ENCODE data around the gene RBKS.
"Not testable (repeated sequence)": the region's sequence is repeated elsewhere in the genome, so short reads cannot be mapped to it uniquely, and the experiment has no call there.

RBKS gene

GRCh38 chr2:27904405-27904665 is 14.1 kb upstream of the RBKS start:
- DNase-seq, result no peak

- DNase-seq, result no peak
These were observed 13.6 kb upstream of the RBKS start for GRCh38 chr2:27903649-27904404.

DNA sequence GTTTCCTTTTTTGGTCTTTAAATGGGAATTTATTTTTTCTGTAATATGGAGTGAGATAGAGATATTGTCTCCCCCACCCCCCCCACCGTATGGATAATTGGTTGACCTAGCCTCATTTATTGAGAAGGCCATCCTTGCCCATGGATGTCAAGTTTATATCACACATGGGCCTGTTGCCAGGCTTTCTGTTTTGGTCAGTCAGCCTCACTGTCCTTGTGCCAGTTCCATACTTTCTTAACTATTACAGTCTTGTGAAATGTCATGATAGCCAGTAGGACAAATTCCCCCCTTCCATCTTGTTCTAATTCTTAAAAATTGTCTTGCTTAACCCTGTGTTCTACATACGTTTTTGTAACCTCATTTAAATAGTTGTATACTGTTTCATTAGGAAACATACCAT is 12.8 kb upstream of the RBKS start:
- no peak for DNase-seq

DNA sequence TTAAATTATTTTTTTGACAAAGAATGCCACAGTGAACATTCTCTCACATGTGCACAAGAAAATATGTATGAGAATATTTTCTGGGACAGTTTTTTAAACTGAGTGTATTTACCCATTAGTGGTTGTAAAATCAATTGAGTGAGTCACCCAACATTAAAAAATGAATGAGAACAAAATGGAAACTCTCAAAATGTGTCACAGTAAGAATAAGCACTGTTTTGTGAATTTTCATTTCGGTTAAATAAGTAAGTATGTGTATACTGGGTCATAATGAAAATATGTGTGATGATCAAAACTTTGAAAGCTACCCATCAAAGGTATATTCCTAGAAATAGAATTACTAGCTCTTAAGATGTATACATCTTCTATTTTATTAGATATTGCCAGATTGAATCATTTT is 11.9 kb upstream of the RBKS start:
- no peak for DNase-seq

- DNase-seq, result no peak
These were observed 11.0 kb upstream of the RBKS start for GRCh38 chr2:27901234-27901633.

DNA sequence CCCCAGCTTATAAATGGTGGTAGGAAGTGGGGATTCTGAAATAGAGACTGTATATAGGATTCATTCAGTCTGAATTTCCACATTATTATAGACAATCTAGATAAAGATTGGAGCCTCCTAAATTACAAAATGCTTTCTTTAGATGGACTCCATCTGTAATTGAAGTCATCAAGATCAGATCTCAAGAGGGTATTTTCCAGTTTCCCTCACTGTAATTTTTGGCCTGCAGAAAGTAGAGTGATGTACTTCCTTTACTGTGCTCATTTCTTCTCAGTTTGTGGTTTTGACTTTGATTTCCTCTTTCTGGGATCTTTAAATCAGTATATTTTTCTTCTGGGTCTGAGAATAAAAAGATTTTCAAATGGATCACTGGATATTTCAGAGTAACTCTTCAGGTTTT is 7.5 kb upstream of the RBKS start:
- DNase-seq, result no peak

- DNase-seq, result no peak
These were observed 2.8 kb upstream of the RBKS start for GRCh38 chr2:27893006-27893405.

DNA sequence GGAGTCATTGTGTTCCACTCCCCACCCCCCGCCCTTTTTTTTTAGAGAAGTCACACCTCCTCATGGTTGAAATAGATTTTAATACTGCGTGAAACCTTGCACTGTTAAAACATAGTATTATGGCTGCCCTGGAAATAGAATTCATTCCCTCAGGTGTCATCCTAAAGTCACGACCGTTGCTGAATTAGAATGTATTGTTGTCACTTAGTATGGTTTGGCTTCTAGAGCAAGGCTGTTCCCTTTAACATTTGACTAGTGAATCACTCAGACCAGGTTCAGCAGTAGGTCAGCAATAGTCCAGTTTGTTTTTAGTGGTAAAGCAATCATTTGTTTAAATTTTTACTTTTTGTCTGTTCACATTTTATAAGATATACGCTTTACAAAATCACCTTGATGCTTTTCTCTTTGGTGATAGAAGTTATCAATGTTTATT is 1.5 kb upstream of the RBKS start:
- no peak for DNase-seq

DNA sequence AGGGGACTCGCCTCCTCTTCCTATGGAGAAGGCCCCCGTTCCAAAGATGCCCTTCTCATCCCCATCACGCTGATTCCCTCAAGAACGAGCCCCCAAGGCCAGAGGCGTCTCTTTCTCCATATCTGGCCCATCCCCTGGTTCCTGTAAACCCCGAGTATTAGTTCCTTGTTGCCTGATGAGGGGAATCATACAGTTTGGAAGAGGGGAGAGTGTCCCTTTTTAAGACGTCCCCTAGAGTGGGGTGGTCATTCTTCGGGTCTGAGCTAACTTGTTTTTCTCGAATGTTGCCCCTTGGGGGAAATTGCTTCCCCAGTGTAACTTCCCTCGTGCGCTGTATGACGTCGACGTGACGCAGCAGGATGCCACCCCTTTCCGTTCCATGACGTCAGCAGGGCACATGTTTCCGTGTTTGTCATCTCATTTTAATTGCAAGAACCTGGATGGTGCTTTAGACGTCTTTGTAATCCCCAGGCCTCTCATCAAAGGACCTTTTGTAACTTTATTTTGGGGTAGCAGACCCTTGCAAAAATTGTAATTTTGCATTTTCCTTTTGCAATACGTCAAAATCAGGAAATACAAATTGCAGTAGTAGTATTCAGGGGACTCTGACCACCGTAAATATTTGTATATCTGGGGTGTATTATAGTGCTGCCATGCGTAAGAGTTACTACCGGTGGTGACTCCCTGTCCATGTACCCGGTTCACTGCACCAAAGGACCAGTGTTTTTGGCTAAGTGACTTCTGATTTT is 911 bp upstream of the RBKS start:
- peak in 1 of 2 experiments; percentile 3 for DNase-seq

DNA sequence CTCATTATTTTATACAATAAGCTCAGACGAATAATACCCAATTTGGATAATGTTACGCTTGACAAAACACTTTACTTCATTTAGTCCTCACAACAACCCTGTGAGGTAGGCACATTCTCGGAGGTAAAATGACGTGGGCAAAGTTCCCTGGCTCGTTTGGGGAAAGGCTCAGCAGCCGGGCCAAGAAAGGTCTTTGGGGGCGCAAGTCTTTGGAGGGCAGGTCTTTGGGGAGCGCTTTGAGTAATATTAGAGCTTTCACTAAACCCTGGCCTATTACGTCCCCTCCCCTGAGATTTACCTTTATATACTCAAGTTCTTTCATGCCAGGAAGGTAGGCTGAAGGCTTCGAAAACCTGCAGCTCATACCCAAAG is 427 bp downstream of the RBKS start:
- no peak for DNase-seq

- DNase-seq, result no peak
These were observed 1.4 kb downstream of the RBKS start for GRCh38 chr2:27888790-27889189.

GRCh38 chr2:27887830-27888229 is 2.4 kb downstream of the RBKS start:
- no peak for DNase-seq

- DNase-seq, result no peak
These were observed 3.1 kb downstream of the RBKS start for GRCh38 chr2:27887111-27887510.

GRCh38 chr2:27886322-27886721 is 3.9 kb downstream of the RBKS start:
- DNase-seq, result no peak

DNA sequence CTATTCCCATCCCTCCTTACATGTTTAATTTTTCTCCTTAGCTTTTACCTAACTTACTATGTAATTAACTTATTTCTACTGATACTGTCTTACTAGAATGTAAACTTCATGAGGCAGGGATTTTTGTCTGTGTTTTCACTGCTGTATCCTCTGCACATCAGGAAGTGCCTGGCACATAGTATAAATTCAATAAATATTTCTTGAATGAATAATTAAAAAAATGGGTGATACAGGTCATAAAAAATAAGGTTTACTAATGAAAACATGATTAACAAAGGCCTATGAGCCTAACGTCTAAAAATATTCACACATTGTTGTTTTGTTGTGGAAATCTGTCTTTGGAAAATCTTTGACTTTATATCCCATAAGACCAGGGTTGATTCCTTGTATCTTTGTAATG is 4.5 kb downstream of the RBKS start:
- no peak for DNase-seq

- DNase-seq, result no peak
These were observed 5.0 kb downstream of the RBKS start for GRCh38 chr2:27885234-27885633.

GRCh38 chr2:27884601-27885000 is 5.6 kb downstream of the RBKS start:
- no peak for DNase-seq

- DNase-seq, result not testable (repeated sequence)
These were observed 7.6 kb downstream of the RBKS start for GRCh38 chr2:27882584-27882922.

DNA sequence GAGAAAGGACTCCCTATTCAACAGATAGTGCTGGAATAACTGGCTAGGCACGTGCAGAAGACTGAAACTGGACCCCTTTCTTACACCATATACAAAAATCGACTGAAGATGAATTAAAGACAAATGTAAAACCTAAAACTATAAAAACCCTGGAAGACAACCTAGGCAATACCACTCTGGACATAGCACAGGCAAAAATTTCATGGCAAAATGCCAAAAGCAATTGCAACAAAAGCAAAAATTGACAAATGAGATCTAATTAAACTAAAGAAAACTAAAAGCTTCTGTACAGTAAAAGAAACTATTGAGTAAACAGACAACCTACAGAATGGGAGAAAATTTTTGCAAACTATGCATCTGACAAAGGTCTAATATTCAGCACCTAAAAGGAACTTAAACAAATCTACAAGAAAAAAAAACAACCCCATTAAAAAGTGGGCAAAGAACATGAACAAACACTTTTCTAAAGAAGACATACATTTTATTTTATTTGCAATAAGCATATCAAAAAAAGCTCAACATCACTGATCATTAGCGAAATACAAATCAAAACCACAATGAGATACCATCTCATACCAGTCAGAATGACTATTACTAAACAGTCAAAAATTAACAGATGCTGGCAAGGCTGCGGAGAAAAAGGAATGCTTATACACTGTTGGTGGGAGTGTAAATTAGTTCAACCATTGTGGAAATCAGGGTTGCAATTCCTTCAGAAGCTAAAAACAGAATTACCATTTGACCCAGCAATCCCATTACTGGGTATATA is 8.2 kb downstream of the RBKS start:
- DNase-seq, result not testable (repeated sequence)

- DNase-seq, result no peak
These were observed 11.4 kb downstream of the RBKS start for GRCh38 chr2:27878825-27879224.

DNA sequence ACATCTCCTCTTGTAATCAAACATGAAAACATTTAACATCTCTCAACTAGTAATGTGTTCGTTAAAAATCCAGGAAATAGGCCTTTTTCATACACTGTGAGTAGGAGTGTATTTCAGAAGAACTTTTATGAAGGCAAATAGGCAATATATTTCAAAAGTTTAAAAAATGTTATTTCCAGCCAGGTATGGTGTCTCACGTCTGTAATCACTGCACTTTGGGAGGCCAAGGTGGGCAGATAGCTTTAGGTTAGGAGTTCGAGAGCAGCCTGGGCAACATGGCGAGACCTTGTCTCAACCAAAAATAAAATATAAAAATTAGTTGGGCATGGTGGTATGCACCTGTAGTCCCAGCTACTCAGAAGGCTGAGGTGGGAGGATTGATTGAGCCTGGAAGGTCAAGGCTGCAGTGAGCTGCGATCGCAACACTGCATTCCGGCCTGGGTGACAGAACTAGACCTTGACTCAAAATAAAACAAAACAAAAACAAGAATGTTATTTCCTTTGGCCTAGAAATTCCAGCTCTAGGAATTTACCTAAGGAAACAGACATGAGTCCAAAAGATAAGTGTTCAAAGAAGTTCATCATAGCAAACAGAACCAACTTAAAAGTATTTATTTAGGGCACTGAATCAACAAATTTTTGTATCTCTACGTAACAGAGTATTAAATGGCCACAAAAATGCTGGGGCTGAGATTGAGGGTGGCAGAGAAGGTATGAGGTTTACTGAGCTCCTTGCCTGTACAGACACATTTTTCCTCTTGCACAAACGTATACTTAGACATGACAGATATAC is 14.9 kb downstream of the RBKS start:
- no peak for DNase-seq

DNA sequence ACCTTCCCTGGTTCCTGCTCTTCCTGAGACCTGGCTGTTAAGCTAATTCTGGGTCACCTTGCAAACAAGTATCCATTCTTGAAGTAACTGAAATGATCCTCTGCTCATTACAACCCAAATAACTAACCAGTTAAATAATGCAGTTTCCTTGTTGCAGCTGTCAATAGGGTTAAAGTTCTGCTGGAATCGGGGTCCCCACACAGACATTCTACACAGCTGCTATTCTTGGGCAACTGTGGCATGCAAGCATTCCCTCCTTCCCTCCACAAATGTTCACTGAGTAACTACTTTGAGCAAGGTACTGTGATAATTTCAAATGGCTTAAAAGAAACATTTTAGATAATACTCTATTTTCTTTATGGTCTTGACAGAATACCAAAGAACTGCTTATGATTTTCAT is 17.1 kb downstream of the RBKS start:
- DNase-seq, result no peak

DNA sequence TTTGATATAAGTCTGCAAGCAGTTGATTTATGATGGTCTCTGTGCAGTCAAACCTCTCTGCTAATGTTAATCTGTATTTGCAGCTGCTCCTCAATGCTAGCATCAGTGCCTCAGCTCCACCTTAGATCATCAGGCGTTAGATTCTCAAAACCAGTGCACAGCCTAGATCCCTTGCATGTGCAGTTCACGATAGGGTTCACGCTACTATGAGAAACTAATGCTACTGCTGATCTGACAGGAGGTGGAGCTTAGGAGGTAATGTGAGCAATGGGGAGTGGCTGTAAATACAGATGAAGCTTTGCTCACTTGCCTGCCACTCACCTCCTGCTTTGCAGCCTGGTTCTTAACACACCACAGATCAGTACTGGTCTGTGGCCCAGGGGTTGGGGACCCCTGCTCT is 18.4 kb downstream of the RBKS start:
- DNase-seq, result no peak

All from cerebellar nuclear complex (tissue), 1 donor.